Tibial nerve (tissue), 4 donors: ENCODE measurements around the gene IL16.

ENCODE experiments used
- EP300 ChIP-seq, 2 donors: sonication (generic); formaldehyde crosslinking; IDR thresholded peaks; one replicate each; pipeline ENCODE4 v1.6.1; 2017; ENCODE audit warnings: antibody characterized with exemption in 2 of 2, mild to moderate bottlenecking in 1 of 2
- POLR2A ChIP-seq, 2 donors: fragments of 450-650 bp; IDR thresholded peaks; one replicate each; pipeline ENCODE4 v1.6.1; 2017; ENCODE audit warnings: antibody characterized with exemption in 2 of 2, mild to moderate bottlenecking in 2 of 2, moderate library complexity in 2 of 2
- TF ChIP-seq, protein P1 (sequence below), 5 experiments: fragments of 200-600 bp in 3 of 5; fragments of 450-650 bp in 2 of 5; sonication (generic) in 3 of 5; IDR thresholded peaks; one replicate each; pipeline ENCODE4 v1.5.1; 2016 to 2019; ENCODE audit warnings: antibody characterized with exemption in 5 of 5, mild to moderate bottlenecking in 3 of 5, moderate library complexity in 2 of 5

GRCh38 chr15:81227716-81228115, 31.0 kb downstream of the IL16 start:
- TF ChIP-seq, protein P1, sequence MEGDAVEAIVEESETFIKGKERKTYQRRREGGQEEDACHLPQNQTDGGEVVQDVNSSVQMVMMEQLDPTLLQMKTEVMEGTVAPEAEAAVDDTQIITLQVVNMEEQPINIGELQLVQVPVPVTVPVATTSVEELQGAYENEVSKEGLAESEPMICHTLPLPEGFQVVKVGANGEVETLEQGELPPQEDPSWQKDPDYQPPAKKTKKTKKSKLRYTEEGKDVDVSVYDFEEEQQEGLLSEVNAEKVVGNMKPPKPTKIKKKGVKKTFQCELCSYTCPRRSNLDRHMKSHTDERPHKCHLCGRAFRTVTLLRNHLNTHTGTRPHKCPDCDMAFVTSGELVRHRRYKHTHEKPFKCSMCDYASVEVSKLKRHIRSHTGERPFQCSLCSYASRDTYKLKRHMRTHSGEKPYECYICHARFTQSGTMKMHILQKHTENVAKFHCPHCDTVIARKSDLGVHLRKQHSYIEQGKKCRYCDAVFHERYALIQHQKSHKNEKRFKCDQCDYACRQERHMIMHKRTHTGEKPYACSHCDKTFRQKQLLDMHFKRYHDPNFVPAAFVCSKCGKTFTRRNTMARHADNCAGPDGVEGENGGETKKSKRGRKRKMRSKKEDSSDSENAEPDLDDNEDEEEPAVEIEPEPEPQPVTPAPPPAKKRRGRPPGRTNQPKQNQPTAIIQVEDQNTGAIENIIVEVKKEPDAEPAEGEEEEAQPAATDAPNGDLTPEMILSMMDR (IDR thresholded peaks at IDR 0.05): no peak
- TF ChIP-seq POLR2A (IDR thresholded peaks at IDR 0.05) (no peak), EP300 (IDR thresholded peaks at IDR 0.05) (no peak)
